GM21786 (cell line): ENCODE results near the gene KCNMA1.

ENCODE experiments used
- ATAC-seq: cut with Tn5 transposase; IDR thresholded peaks from one replicate; pipeline ENCODE4 v1.9.1; 2021; ENCODE audit not compliant: unreplicated experiment

The KCNMA1 gene

GRCh38 chr10:77233466-77233865 lies 404.1 kb downstream of the KCNMA1 start:
- no peak for ATAC-seq

- ATAC-seq: no peak
These were observed 405.6 kb downstream of the KCNMA1 start for GRCh38 chr10:77231884-77232610.

- no peak for ATAC-seq
These were observed 406.2 kb downstream of the KCNMA1 start for GRCh38 chr10:77231375-77231774.

DNA sequence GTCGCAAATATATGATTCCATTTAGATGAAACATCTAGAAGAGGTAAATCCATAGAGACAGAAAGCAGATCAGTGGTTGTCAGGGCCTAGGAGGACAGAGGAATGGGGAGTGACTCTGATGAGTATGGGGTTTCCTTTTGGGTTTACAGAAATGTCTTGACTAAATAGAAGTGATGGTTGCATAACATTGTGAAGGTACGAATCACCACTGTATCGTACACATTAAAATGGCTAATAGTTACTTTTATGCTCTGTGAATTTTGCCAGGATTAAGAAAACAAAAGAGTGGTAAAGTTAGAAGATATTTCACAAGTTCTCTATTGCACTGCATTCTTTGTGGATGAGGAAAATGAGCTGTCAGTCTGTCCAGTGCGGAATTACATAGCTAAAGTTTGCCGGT lies 407.4 kb downstream of the KCNMA1 start:
- no peak for ATAC-seq

DNA sequence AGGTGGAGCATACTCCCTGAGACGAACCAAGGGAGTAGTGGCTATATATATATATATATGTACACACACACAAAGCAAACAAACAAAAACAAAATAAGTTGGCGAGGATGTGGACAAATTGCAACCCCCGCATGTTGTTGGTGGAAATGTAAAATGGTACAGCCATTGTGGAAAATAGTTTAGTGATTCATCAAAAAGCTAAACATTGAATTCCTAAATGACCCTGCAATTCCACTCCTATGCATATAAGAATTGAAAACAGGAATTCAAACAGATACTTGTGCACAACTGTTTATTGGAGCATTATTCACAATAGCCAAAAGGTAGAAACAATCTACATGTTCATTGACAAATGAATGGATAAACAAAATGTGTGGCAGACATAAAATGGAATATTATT lies 407.9 kb downstream of the KCNMA1 start:
- no peak for ATAC-seq

DNA sequence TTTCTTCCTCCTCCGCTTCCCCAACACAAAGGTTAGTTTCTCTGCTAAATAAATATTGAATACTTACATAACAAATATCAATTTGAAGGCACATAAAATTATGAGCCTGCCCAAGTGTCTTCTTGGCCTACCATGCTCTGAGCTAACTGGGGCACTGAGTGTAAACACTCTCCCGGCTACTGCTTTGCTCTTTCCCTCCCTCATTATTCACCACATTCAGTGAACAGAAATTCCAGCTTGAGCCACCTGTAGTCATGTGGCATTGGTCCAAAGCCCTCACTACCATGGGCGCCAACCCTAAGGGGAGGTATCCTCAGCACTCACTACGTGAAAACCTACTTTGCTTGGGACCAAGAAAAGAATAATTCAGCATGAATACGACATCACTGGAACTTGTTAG lies 409.0 kb downstream of the KCNMA1 start:
- no peak for ATAC-seq

GRCh38 chr10:77226853-77227565 lies 410.6 kb downstream of the KCNMA1 start:
- no peak for ATAC-seq

- no peak for ATAC-seq
These were observed 411.2 kb downstream of the KCNMA1 start for GRCh38 chr10:77226452-77226851.

GRCh38 chr10:77226020-77226419 lies 411.6 kb downstream of the KCNMA1 start:
- ATAC-seq: no peak

- no peak for ATAC-seq
These were observed 413.8 kb downstream of the KCNMA1 start for GRCh38 chr10:77223526-77224460.

GRCh38 chr10:77220150-77220549 lies 417.5 kb downstream of the KCNMA1 start:
- ATAC-seq: no peak

DNA sequence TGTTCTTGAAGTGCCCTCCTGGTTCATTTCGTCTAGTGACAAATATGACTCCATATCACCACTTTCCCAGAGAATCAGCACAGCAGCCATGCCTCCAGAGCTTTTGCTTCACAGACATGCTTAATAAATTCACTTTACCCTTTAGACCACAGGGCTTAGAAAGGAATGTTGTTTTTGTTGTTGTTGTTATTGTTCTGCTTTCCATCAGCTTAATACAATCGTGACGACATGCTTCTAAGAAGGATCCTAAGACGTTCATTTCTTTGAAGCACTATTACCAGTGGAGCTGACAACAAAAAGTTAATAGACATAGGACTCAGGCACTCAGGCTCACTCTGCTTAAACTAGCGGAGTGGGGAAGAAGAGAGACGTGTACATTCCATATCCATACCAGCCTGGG lies 418.6 kb downstream of the KCNMA1 start:
- ATAC-seq: no peak

DNA sequence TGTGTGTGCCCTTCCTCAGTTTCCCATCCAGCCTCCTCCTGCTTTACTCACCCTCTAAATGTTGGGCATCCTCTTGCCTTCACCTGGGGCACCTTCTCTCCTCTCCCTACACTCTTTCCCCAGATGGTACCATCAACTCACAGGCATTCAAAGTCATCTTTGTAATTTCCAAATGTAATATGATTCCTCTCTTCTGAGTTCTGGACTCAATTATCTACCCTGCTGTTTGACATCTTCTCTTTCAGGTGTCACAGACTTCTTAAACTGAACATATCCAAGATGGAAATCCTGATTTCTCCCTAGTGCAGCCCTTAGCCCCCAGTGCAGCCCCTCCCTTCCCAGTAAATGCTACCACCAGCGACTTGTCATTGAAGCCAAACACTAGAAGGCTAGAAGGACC lies 422.8 kb downstream of the KCNMA1 start:
- ATAC-seq: no peak

DNA sequence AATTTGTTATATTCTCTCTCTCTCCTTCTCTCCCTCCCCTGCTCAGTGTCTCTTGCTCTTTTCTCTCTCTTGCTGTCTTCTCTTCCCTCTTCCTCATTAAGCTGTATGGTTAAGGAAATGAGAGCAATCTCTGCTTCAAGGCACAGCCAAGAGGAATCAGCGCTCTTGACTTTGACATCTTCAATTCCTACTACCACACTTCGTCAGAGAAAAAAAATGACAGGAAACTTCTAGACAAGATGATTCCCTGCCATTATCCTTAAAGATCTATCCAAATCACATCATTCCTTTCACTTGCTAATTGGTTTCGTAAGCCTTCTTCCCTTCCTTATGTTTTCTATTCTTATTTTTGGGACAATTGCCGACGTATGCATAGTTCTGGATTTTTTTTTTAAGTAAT lies 425.0 kb downstream of the KCNMA1 start:
- ATAC-seq: no peak

- no peak for ATAC-seq
These were observed 427.0 kb downstream of the KCNMA1 start for GRCh38 chr10:77210645-77211044.

GRCh38 chr10:77208684-77209256 lies 428.8 kb downstream of the KCNMA1 start:
- ATAC-seq: no peak

DNA sequence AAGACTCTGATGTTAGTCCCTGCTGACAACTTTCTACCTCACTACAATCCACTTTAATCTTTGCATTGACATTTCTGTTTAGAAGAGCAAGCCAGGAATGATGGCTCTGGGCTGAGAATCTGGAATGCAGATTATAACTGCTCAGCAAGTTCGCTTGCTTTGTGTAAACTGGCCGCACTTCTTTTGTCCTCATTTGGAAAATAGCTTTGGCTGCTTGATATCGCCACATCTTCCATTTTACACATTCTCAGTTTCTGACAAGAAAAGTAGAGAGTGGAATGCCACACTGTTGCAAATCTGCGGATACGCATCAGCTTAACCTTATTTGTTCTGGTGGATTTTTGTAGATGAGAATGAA lies 429.8 kb downstream of the KCNMA1 start:
- ATAC-seq: no peak

GRCh38 chr10:77207182-77207827 lies 430.3 kb downstream of the KCNMA1 start:
- no peak for ATAC-seq

DNA sequence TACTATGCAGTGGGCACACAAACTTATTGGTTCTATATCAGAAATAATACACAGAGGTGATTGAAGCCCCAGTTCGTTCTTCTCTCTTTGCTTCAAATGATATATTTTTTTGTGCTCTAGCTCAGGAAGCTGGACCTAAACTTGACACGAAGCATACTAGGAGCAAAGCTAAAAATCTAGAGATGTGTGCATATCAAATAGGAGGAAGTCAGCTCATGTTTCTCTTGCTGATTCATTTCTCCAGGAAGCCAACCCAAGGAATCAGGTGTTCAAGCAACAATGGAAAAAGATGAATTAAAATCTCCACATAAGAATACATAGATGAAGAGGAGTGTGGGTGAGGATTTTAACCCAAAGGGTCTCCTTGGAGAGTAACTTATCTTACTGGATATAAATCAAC lies 432.5 kb downstream of the KCNMA1 start:
- no peak for ATAC-seq

DNA sequence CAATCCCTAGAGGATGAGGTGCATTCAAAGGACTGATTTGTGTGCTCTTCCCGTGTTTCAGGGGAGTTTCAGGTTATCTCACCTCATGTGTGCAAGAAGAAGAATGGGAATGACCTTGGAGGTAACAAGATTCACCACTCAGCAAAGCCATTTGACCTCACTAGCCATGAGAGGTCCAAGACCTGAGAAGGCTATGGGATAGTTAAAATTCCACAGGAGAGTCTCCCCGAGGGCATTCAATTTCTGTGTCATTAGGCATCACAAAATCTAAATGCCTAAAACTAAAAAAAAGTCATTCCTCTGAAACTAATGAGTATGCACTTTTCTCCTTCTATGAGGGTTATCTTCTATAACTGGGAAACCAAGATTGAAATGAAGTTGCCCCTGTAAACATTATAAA lies 433.4 kb downstream of the KCNMA1 start:
- no peak for ATAC-seq

DNA sequence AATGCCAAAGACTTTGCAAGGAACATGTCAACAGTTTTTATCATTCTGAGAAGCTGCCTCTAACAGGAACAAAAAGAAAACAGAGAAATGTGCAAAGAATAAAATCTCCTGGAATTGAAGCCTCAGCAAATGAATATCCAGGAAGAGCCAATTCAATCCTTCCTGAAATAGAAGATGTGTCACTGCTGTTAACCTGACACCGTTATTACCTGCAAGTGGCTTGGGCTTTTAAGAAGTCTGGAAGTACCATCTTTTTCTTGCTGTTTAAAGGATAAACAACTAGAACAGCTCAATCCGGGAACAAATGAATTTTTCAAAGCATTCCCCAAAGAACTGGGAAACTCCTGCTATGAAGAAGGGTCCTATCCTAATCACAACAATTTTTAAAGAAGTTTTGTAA lies 434.8 kb downstream of the KCNMA1 start:
- no peak for ATAC-seq
